ENCODE data around the gene STAB2.

GRCh38 chr12:103780093-103780440 is 193.0 kb downstream of the STAB2 start:
- TF ChIP-seq, protein P1, sequence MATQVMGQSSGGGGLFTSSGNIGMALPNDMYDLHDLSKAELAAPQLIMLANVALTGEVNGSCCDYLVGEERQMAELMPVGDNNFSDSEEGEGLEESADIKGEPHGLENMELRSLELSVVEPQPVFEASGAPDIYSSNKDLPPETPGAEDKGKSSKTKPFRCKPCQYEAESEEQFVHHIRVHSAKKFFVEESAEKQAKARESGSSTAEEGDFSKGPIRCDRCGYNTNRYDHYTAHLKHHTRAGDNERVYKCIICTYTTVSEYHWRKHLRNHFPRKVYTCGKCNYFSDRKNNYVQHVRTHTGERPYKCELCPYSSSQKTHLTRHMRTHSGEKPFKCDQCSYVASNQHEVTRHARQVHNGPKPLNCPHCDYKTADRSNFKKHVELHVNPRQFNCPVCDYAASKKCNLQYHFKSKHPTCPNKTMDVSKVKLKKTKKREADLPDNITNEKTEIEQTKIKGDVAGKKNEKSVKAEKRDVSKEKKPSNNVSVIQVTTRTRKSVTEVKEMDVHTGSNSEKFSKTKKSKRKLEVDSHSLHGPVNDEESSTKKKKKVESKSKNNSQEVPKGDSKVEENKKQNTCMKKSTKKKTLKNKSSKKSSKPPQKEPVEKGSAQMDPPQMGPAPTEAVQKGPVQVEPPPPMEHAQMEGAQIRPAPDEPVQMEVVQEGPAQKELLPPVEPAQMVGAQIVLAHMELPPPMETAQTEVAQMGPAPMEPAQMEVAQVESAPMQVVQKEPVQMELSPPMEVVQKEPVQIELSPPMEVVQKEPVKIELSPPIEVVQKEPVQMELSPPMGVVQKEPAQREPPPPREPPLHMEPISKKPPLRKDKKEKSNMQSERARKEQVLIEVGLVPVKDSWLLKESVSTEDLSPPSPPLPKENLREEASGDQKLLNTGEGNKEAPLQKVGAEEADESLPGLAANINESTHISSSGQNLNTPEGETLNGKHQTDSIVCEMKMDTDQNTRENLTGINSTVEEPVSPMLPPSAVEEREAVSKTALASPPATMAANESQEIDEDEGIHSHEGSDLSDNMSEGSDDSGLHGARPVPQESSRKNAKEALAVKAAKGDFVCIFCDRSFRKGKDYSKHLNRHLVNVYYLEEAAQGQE (IDR thresholded peaks at IDR 0.05; ENCODE audit: borderline replicate concordance) = no peak
- TF ChIP-seq, protein P2, sequence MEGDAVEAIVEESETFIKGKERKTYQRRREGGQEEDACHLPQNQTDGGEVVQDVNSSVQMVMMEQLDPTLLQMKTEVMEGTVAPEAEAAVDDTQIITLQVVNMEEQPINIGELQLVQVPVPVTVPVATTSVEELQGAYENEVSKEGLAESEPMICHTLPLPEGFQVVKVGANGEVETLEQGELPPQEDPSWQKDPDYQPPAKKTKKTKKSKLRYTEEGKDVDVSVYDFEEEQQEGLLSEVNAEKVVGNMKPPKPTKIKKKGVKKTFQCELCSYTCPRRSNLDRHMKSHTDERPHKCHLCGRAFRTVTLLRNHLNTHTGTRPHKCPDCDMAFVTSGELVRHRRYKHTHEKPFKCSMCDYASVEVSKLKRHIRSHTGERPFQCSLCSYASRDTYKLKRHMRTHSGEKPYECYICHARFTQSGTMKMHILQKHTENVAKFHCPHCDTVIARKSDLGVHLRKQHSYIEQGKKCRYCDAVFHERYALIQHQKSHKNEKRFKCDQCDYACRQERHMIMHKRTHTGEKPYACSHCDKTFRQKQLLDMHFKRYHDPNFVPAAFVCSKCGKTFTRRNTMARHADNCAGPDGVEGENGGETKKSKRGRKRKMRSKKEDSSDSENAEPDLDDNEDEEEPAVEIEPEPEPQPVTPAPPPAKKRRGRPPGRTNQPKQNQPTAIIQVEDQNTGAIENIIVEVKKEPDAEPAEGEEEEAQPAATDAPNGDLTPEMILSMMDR (IDR thresholded peaks at IDR 0.05; ENCODE audit: poor library complexity, severe bottlenecking) = no peak
- TF ChIP-seq TAF1 (IDR thresholded peaks at IDR 0.05; ENCODE audit: low read depth) (no peak), POLR2AphosphoS5 (IDR thresholded peaks at IDR 0.05) (no peak)

Measured in neural cell (in vitro differentiated cells).